GM23248 (cell line): ENCODE measurements around the gene AFAP1. TPM values are rescaled to one million over a fixed set of nuclear protein-coding genes. Genes with fewer than 3 reads are reported as not detected.

Source experiments
- DNase-seq: peaks from one replicate; pipeline ENCODE4 v3.0.0-alpha.2; 2015
- H2AFZ ChIP-seq: fragments of 200-600 bp; sonication (generic); 2 replicates; pipeline ENCODE4 v1.6.1; 2016; ENCODE audit warnings: antibody characterized with exemption
- H3F3A ChIP-seq: fragments of 200-600 bp; sonication (generic); 2 replicates; pipeline ENCODE4 v1.6.1; 2016; ENCODE audit warnings: mild to moderate bottlenecking, antibody characterized with exemption, mixed run types; ENCODE audit not compliant: insufficient read depth
- H3K27ac ChIP-seq: fragments of 200-600 bp; sonication (generic); 2 replicates; pipeline ENCODE4 v1.5.1; 2016; ENCODE audit warnings: mild to moderate bottlenecking
- H3K27me3 ChIP-seq: fragments of 200-600 bp; sonication (generic); replicated peaks from 2 replicates; pipeline ENCODE4 v1.6.1; 2016; ENCODE audit warnings: mild to moderate bottlenecking; ENCODE audit not compliant: insufficient read depth
- H3K36me3 ChIP-seq: fragments of 200-600 bp; sonication (generic); 2 replicates; pipeline ENCODE4 v1.6.1; 2016; ENCODE audit warnings: low read depth, mild to moderate bottlenecking
- H3K4me1 ChIP-seq: fragments of 200-600 bp; sonication (generic); 2 replicates; pipeline ENCODE4 v1.6.1; 2016; ENCODE audit warnings: mild to moderate bottlenecking; ENCODE audit not compliant: insufficient read depth
- H3K4me2 ChIP-seq: fragments of 200-600 bp; sonication (generic); one replicate; pipeline ENCODE4 v1.6.1; 2016; ENCODE audit warnings: mild to moderate bottlenecking; ENCODE audit not compliant: unreplicated experiment
- H3K4me3 ChIP-seq: fragments of 200-600 bp; sonication (generic); 2 replicates; pipeline ENCODE4 v1.5.1; 2016; ENCODE audit warnings: mild to moderate bottlenecking
- H3K79me2 ChIP-seq: fragments of 200-600 bp; sonication (generic); 2 replicates; pipeline ENCODE4 v1.6.1; 2016; ENCODE audit warnings: mild to moderate bottlenecking; ENCODE audit not compliant: insufficient read depth
- H3K9ac ChIP-seq: fragments of 200-600 bp; sonication (generic); 2 replicates; pipeline ENCODE4 v1.6.1; 2016; ENCODE audit warnings: mild to moderate bottlenecking
- H3K9me2 ChIP-seq: fragments of 200-600 bp; sonication (generic); 2 replicates; pipeline ENCODE4 v1.6.1; 2016; ENCODE audit warnings: mixed run types, mild to moderate bottlenecking, moderate library complexity; ENCODE audit not compliant: insufficient read depth
- H3K9me3 ChIP-seq: fragments of 200-600 bp; sonication (generic); one replicate; pipeline ENCODE4 v1.6.1; 2017; ENCODE audit warnings: low read depth
- H4K20me1 ChIP-seq: fragments of 200-600 bp; sonication (generic); 2 replicates; pipeline ENCODE4 v1.6.0; 2016; ENCODE audit not compliant: insufficient read depth
- EZH2 ChIP-seq: fragments of 200-600 bp; sonication (generic); IDR thresholded peaks from 2 replicates; pipeline ENCODE4 v1.6.1; 2018; ENCODE audit warnings: antibody characterized with exemption, mild to moderate bottlenecking; ENCODE audit not compliant: insufficient read depth, poor library complexity, severe bottlenecking
- EZH2phosphoT487 ChIP-seq: fragments of 200-600 bp; sonication (generic); IDR thresholded peaks from 2 replicates; pipeline ENCODE4 v1.6.1; 2018; ENCODE audit warnings: antibody characterized with exemption, moderate library complexity, mild to moderate bottlenecking, low read depth; ENCODE audit not compliant: insufficient read depth
- WGBS, 2 experiments: methylation state at CpG; one replicate each; pipeline ENCODE4 v1.1.6; 2015 to 2017; ENCODE audit warnings: low lambda C conversion rate in 2 of 2, low coverage in 1 of 2; ENCODE audit errors: missing lambda C conversion rate in 2 of 2; 5-methylcytosine and 5-hydroxymethylcytosine counted together
- in situ Hi-C: fragments of 300-500 bp; cut with MboI; formaldehyde crosslinking; loops from 2 replicates; pipeline ENCODE4 v1.15.0; 2020
- polyA plus RNA-seq: library from polyadenylated mRNA; unstranded; fragments of >200 nt; fragmentation: Nextera tagmentation; extraction: Ambion mirVana; gene quantifications from 2 replicates; pipeline ENCODE4 v1.2.1, GENCODE V29; 2016
- total RNA-seq: library from RNA; depleted of rRNA; stranded (reverse); fragments of >200 nt; shearing (Covaris generic); gene quantifications from 2 replicates; pipeline ENCODE4 v1.2.3, GENCODE V29; 2014

The AFAP1 gene
- total and polyA plus RNA-seq, 2 experiments from 2014 or later: 54.4 to 103 TPM

GRCh38 chr4:7821245-7822136 is 118.2 kb downstream of the AFAP1 start:
- Histone ChIP-seq H3K9ac (peak overlapping the region; percentile 73), H3K4me1 (peaks cover 41% of the 10 kb centered on the region), H3K27me3 (no peaks in the 10 kb centered on the region), H3K4me3 (peak overlapping the region; percentile 2; the same call in 1 of the 2 replicates), H2AFZ (no peak overlapping the region), H3K36me3 (peaks cover 53% of the 10 kb centered on the region), H3F3A (peaks cover 86% of the 10 kb centered on the region), H3K79me2 (peaks cover 96% of the 10 kb centered on the region), H3K9me2 (no peaks in the 10 kb centered on the region), H4K20me1 (no peaks in the 10 kb centered on the region), H3K27ac (peak overlapping the region; percentile 80), H3K4me2 (peak overlapping the region; percentile 43), H3K9me3 (no peaks in the 10 kb centered on the region)
- peak; percentile 57 for DNase-seq
- WGBS, 2 experiments: 45 to 56% methylated on average over 11 of the region's 11 CpGs
- TF ChIP-seq EZH2phosphoT487 (no peak), EZH2 (no peak)
- in situ Hi-C loops: no loop called here

- DNase-seq: peak; percentile 63
- H3F3A ChIP-seq: peaks cover 81% of the 10 kb centered on the region
- H3K9ac ChIP-seq: no peak overlapping the region
- H4K20me1 ChIP-seq: no peaks in the 10 kb centered on the region
- H3K79me2 ChIP-seq: peaks cover 90% of the 10 kb centered on the region
- no peak overlapping the region for H3K4me3 ChIP-seq
- peaks cover 52% of the 10 kb centered on the region for H3K4me1 ChIP-seq
- H3K27ac ChIP-seq: peak overlapping the region; percentile 80
- H3K36me3 ChIP-seq: peaks cover 50% of the 10 kb centered on the region
- in situ Hi-C loops: no loop called here
- H2AFZ ChIP-seq: no peak overlapping the region
- H3K27me3 ChIP-seq: no peaks in the 10 kb centered on the region
- H3K9me3 ChIP-seq: no peaks in the 10 kb centered on the region
- no peak overlapping the region for H3K4me2 ChIP-seq
- 85 to 86% methylated on average over 11 of the region's 11 CpGs for WGBS, 2 experiments
- TF ChIP-seq EZH2phosphoT487 (no peak), EZH2 (no peak)
- H3K9me2 ChIP-seq: no peaks in the 10 kb centered on the region
These were observed 119.4 kb downstream of the AFAP1 start for GRCh38 chr4:7820031-7820818.

GRCh38 chr4:7819446-7819845 is 120.2 kb downstream of the AFAP1 start:
- Histone ChIP-seq H3K9me2 (no peaks in the 10 kb centered on the region), H3K4me2 (no peak overlapping the region), H3K27ac (peak overlapping the region; percentile 80), H3K9me3 (no peaks in the 10 kb centered on the region), H2AFZ (no peak overlapping the region), H3K4me3 (no peak overlapping the region), H3K4me1 (peaks cover 54% of the 10 kb centered on the region), H3F3A (peaks cover 79% of the 10 kb centered on the region), H3K79me2 (peaks cover 89% of the 10 kb centered on the region), H3K9ac (no peak overlapping the region), H3K27me3 (no peaks in the 10 kb centered on the region), H3K36me3 (peaks cover 49% of the 10 kb centered on the region), H4K20me1 (no peaks in the 10 kb centered on the region)
- TF ChIP-seq EZH2phosphoT487: no peak
- no peak for TF ChIP-seq EZH2
- 79 to 82% methylated on average over 9 of the region's 9 CpGs for WGBS, 2 experiments
- DNase-seq: no peak
- in situ Hi-C loops: no loop called here

- H3K36me3 ChIP-seq: peaks cover 49% of the 10 kb centered on the region
- H3K4me3 ChIP-seq: no peak overlapping the region
These were observed 121.2 kb downstream of the AFAP1 start for GRCh38 chr4:7818399-7818911.

More at GRCh38 chr4:7818399-7818911, 121.2 kb downstream of the AFAP1 start:
- H4K20me1 ChIP-seq: no peaks in the 10 kb centered on the region
- no peaks in the 10 kb centered on the region for H3K9me2 ChIP-seq
- no peak for DNase-seq
- H3K79me2 ChIP-seq: peaks cover 87% of the 10 kb centered on the region
- no peak overlapping the region for H3K4me2 ChIP-seq
- H3K9me3 ChIP-seq: no peaks in the 10 kb centered on the region
- H3K9ac ChIP-seq: no peak overlapping the region
- peaks cover 55% of the 10 kb centered on the region for H3K4me1 ChIP-seq
- peak overlapping the region; percentile 80 for H3K27ac ChIP-seq
- TF ChIP-seq EZH2: no peak
- no peak for TF ChIP-seq EZH2phosphoT487
- H2AFZ ChIP-seq: no peak overlapping the region
- in situ Hi-C loops: no loop called here
- WGBS, 2 experiments: 95 to 100% methylated on average over 5 of the region's 5 CpGs
- H3K27me3 ChIP-seq: no peaks in the 10 kb centered on the region
- H3F3A ChIP-seq: peaks cover 79% of the 10 kb centered on the region
